Measurements from ENCODE around the gene UNC13B. TPM values are rescaled to one million over a fixed set of nuclear protein-coding genes. Genes with fewer than 3 reads are reported as not detected.

Gene UNC13B
- total RNA-seq, 1 experiment from 2014 or later: 9.8 TPM

- H3K4me2 ChIP-seq (ENCODE audit: low read length): no peak overlapping the region
- H3K9ac ChIP-seq (ENCODE audit: low read length): no peak overlapping the region
- intact Hi-C loops (cut with micrococcal nuclease): no loop called here
- H3K27me3 ChIP-seq (ENCODE audit: low read length): no peaks in the 10 kb centered on the region
- no peak for TF ChIP-seq EZH2 (IDR thresholded peaks at IDR 0.05; ENCODE audit: low read length, unreplicated experiment)
- TF ChIP-seq, protein P1, sequence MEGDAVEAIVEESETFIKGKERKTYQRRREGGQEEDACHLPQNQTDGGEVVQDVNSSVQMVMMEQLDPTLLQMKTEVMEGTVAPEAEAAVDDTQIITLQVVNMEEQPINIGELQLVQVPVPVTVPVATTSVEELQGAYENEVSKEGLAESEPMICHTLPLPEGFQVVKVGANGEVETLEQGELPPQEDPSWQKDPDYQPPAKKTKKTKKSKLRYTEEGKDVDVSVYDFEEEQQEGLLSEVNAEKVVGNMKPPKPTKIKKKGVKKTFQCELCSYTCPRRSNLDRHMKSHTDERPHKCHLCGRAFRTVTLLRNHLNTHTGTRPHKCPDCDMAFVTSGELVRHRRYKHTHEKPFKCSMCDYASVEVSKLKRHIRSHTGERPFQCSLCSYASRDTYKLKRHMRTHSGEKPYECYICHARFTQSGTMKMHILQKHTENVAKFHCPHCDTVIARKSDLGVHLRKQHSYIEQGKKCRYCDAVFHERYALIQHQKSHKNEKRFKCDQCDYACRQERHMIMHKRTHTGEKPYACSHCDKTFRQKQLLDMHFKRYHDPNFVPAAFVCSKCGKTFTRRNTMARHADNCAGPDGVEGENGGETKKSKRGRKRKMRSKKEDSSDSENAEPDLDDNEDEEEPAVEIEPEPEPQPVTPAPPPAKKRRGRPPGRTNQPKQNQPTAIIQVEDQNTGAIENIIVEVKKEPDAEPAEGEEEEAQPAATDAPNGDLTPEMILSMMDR (conservative IDR thresholded peaks at IDR 0.05; ENCODE audit: low read depth, low read length): no peak
- TF ChIP-seq EZH2phosphoT487 (IDR thresholded peaks at IDR 0.05; ENCODE audit: borderline replicate concordance, low read length): no peak
- no peaks in the 10 kb centered on the region for H4K20me1 ChIP-seq (ENCODE audit: low read length)
- H3K9me2 ChIP-seq (replicated peaks; ENCODE audit: low read length): no peaks in the 10 kb centered on the region
- BruUV-seq (replicated peaks): no TSS peak
- H3K27ac ChIP-seq (ENCODE audit: low read length): no peak overlapping the region
- no peak overlapping the region for H2AFZ ChIP-seq (ENCODE audit: low read length)
- no peak overlapping the region for H3K4me3 ChIP-seq (ENCODE audit: low read length)
- ChIA-PET POLR2A (ENCODE audit: unreplicated experiment) (no interaction called here), CTCF (no interaction called here)
- H3F3A ChIP-seq (ENCODE audit: low read length, unreplicated experiment): no peaks in the 10 kb centered on the region
- no peaks in the 10 kb centered on the region for H3K4me1 ChIP-seq (ENCODE audit: insufficient read depth, low read length)
- H3K9me3 ChIP-seq (ENCODE audit: low read length): no peaks in the 10 kb centered on the region
- no peak for DNase-seq
- H3K79me2 ChIP-seq (ENCODE audit: low read length): no peaks in the 10 kb centered on the region
- ATAC-seq: no peak
- H3K36me3 ChIP-seq (ENCODE audit: low read depth, low read length): no peaks in the 10 kb centered on the region
These were observed 237.0 kb downstream of the UNC13B start for GRCh38 chr9:35398651-35399335.

DNA sequence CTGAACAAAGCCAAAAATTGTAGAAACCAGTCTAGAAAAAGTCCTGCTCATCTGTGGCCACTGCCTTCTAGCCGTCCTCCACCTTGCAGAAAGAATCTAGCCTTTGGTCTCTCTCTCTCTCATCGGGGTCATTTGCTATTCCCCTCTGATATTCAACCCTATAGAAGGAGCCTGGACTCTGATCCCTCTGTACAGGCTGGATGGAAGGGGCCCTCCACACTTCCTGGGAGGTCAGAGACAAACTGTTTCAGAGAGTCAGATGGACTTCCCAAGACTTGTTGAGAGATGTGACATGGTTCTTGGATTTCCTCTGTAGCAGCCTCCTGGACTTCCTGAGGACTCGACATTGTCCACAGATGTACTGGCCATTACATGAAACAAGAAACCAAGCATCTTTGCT lies 243.1 kb downstream of the UNC13B start:
- Histone ChIP-seq H2AFZ (ENCODE audit: low read length) (no peak overlapping the region), H3K9me3 (ENCODE audit: low read length) (no peaks in the 10 kb centered on the region), H4K20me1 (ENCODE audit: low read length) (no peaks in the 10 kb centered on the region), H3F3A (ENCODE audit: low read length, unreplicated experiment) (no peaks in the 10 kb centered on the region), H3K27me3 (ENCODE audit: low read length) (no peaks in the 10 kb centered on the region), H3K9me2 (replicated peaks; ENCODE audit: low read length) (no peaks in the 10 kb centered on the region), H3K36me3 (ENCODE audit: low read depth, low read length) (no peaks in the 10 kb centered on the region), H3K4me3 (ENCODE audit: low read length) (no peak overlapping the region), H3K4me2 (ENCODE audit: low read length) (no peak overlapping the region), H3K9ac (ENCODE audit: low read length) (no peak overlapping the region), H3K4me1 (ENCODE audit: insufficient read depth, low read length) (no peaks in the 10 kb centered on the region), H3K27ac (ENCODE audit: low read length) (no peak overlapping the region), H3K79me2 (ENCODE audit: low read length) (no peaks in the 10 kb centered on the region)
- BruUV-seq (replicated peaks): no TSS peak
- ATAC-seq: no peak
- TF ChIP-seq EZH2phosphoT487 (IDR thresholded peaks at IDR 0.05; ENCODE audit: borderline replicate concordance, low read length) (no peak), EZH2 (IDR thresholded peaks at IDR 0.05; ENCODE audit: low read length, unreplicated experiment) (no peak)
- TF ChIP-seq, protein P1 (conservative IDR thresholded peaks at IDR 0.05; ENCODE audit: low read depth, low read length): no peak
- POLR2A ChIA-PET (ENCODE audit: unreplicated experiment): no interaction called here
- intact Hi-C loops (cut with micrococcal nuclease): no loop called here
- CTCF ChIA-PET: no interaction called here
- no peak for DNase-seq

DNA sequence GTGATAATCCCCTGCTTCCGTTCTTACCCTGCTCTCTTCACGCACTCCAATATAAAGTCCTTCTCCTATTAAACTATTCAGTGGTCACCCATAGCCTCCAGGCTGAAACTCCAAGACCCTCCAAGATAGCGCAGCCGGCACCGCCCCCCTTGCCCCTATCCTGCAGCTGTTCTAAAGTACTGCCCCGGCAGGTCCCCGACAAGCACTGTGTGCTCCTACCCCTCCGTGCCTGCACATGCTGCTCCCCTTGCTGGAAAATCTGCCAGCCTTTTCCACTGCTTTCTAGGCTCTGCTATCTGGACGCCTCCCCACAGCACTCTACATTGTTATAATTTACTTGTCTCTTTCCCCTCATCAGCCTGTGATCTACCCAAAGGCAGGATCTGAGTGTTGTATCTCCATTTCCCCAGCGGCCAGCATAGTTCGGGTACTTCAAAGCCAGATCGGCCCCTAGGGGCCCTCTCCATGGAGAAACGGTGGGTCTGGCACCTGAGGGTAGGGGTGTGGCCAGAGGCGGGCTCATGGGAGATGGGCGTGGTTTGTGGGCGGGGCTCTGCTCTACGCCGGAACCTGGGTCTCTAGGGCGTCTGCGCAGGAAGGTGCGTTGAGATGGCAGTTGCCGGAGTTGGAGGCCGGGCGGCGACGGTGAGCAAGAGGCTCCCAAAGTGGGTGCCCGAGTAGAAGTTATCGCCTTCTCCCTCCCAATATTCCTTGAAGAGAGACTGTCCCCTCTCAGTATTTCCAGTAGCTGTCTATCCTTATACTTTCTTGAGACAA lies 244.6 kb downstream of the UNC13B start:
- no peaks in the 10 kb centered on the region for H3K4me1 ChIP-seq (ENCODE audit: insufficient read depth, low read length)
- H2AFZ ChIP-seq (ENCODE audit: low read length): no peak overlapping the region
- no peak overlapping the region for H3K4me2 ChIP-seq (ENCODE audit: low read length)
- no peak overlapping the region for H3K27ac ChIP-seq (ENCODE audit: low read length)
- no peak overlapping the region for H3K4me3 ChIP-seq (ENCODE audit: low read length)
- no peak for DNase-seq
- ChIA-PET CTCF (no interaction called here), POLR2A (ENCODE audit: unreplicated experiment) (no interaction called here)
- no peak overlapping the region for H3K9ac ChIP-seq (ENCODE audit: low read length)
- TF ChIP-seq EZH2 (IDR thresholded peaks at IDR 0.05; ENCODE audit: low read length, unreplicated experiment) (no peak), EZH2phosphoT487 (IDR thresholded peaks at IDR 0.05; ENCODE audit: borderline replicate concordance, low read length) (no peak)
- TF ChIP-seq, protein P1 (conservative IDR thresholded peaks at IDR 0.05; ENCODE audit: low read depth, low read length): no peak
- H3K9me2 ChIP-seq (replicated peaks; ENCODE audit: low read length): no peaks in the 10 kb centered on the region
- no peaks in the 10 kb centered on the region for H3K79me2 ChIP-seq (ENCODE audit: low read length)
- no peak for ATAC-seq
- H3K36me3 ChIP-seq (ENCODE audit: low read depth, low read length): no peaks in the 10 kb centered on the region
- H3K9me3 ChIP-seq (ENCODE audit: low read length): no peaks in the 10 kb centered on the region
- H3F3A ChIP-seq (ENCODE audit: low read length, unreplicated experiment): no peaks in the 10 kb centered on the region
- intact Hi-C loops (cut with micrococcal nuclease): no loop called here
- BruUV-seq (replicated peaks): no TSS peak
- no peaks in the 10 kb centered on the region for H4K20me1 ChIP-seq (ENCODE audit: low read length)
- no peaks in the 10 kb centered on the region for H3K27me3 ChIP-seq (ENCODE audit: low read length)
